HG03108 (cell line): ENCODE measurements around the gene CEP85L.
"Not testable (repeated sequence)": the region's sequence is repeated elsewhere in the genome, so short reads cannot be mapped to it uniquely, and the experiment has no call there.

Experiments
- ATAC-seq: cut with Tn5 transposase; IDR thresholded peaks from one replicate; pipeline ENCODE4 v1.9.1; 2021; ENCODE audit warnings: moderate library complexity; ENCODE audit not compliant: unreplicated experiment

The CEP85L gene

GRCh38 chr6:118434147-118434546 is 217.2 kb downstream of the CEP85L start:
- not testable (repeated sequence) for ATAC-seq

- not testable (repeated sequence) for ATAC-seq
Observed at GRCh38 chr6:118421312-118421711, 230.1 kb downstream of the CEP85L start.

GRCh38 chr6:118419448-118420394 is 231.7 kb downstream of the CEP85L start:
- ATAC-seq: no peak
